Gastroesophageal sphincter (tissue), 4 donors: ENCODE results near the gene HRH3. TPM values are rescaled to one million over a fixed set of nuclear protein-coding genes. Genes with fewer than 3 reads are reported as not detected.

Source experiments
- ATAC-seq: fragments of 150-250 bp; one replicate; pipeline ENCODE4 v1.9.1; 2016; ENCODE audit warnings: mild to moderate bottlenecking, moderate library complexity
- H3K27ac ChIP-seq, 4 donors: fragments of 200-600 bp; sonication (generic) in 3 of 4; 1 replicate in 3 of 4; 2 replicates in 1 of 4; pipeline ENCODE4 v1.5.1; 2016 to 2019
- H3K27me3 ChIP-seq: fragments of 200-600 bp; sonication (generic); one replicate; pipeline ENCODE4 v1.5.1; 2019
- H3K36me3 ChIP-seq, 2 donors: fragments of 200-600 bp; sonication (generic); one replicate each; pipeline ENCODE4 v1.5.1; 2019; ENCODE audit warnings: control low read depth in 1 of 2
- H3K4me1 ChIP-seq, 3 donors: fragments of 200-600 bp; sonication (generic); 1 replicate in 2 of 3; 2 replicates in 1 of 3; pipeline ENCODE4 v1.5.1; 2016 to 2019; ENCODE audit warnings: control low read depth in 2 of 3
- H3K4me3 ChIP-seq, 2 donors: fragments of 200-600 bp; sonication (generic); one replicate each; pipeline ENCODE4 v1.5.1; 2019; ENCODE audit warnings: mild to moderate bottlenecking in 1 of 2, moderate library complexity in 1 of 2
- H3K9me3 ChIP-seq, 3 donors: fragments of 200-600 bp; sonication (generic); one replicate each; pipeline ENCODE4 v1.5.1; 2017 to 2019; ENCODE audit warnings: control low read depth in 2 of 3
- EP300 ChIP-seq: sonication (generic); formaldehyde crosslinking; IDR thresholded peaks from one replicate; pipeline ENCODE4 v1.6.1; 2017; ENCODE audit warnings: antibody characterized with exemption, mild to moderate bottlenecking
- POLR2A ChIP-seq, 2 donors: fragments of 450-650 bp; IDR thresholded peaks; one replicate each; pipeline ENCODE4 v1.6.1; 2017; ENCODE audit warnings: antibody characterized with exemption in 2 of 2, mild to moderate bottlenecking in 2 of 2, moderate library complexity in 1 of 2
- POLR2AphosphoS5 ChIP-seq: sonication (generic); formaldehyde crosslinking; IDR thresholded peaks from one replicate; pipeline ENCODE4 v1.6.1; 2017; ENCODE audit warnings: antibody characterized with exemption
- WGBS, 2 donors: methylation state at CpG; one replicate each; pipeline ENCODE4 v1.1.5; 2018; ENCODE audit warnings: low coverage in 1 of 2; 5-methylcytosine and 5-hydroxymethylcytosine counted together
- total RNA-seq, 4 donors: library from RNA; depleted of rRNA; stranded (reverse); fragments of >200 nt; gene quantifications; one replicate each; pipeline ENCODE4 v1.1.0, GENCODE V29; 2016
- TF ChIP-seq, protein P1 (sequence below), 4 experiments: fragments of 200-600 bp in 2 of 4; fragments of 450-650 bp in 2 of 4; sonication (generic) in 1 of 4; IDR thresholded peaks; one replicate each; pipeline ENCODE4 v1.5.1; 2017 to 2019; ENCODE audit warnings: antibody characterized with exemption in 4 of 4, mild to moderate bottlenecking in 2 of 4, moderate library complexity in 2 of 4

Gene HRH3
- total RNA-seq, 4 donors from 2014 or later, result not detected

DNA sequence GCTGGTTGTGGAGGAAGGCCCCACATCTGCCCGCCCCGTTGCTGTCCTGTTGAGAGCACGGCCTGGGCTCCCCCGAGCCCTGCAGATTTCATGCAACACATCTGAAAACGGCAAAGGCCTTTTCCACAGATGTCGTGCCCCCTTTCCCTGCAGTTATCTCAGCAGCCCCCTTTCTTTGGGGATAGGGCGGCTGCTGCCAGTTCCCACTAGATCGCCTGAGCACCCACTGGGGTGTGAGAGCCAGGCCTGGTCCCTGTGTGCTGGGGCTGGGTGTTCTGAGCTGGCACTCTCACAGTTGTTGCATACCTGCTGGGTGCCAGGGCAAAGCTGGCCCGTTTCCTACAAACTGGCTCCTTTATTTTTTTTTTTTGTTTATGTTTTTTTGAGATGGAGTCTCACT lies 49.5 kb downstream of the HRH3 start:
- TF ChIP-seq POLR2AphosphoS5 (no peak), EP300 (no peak), POLR2A (IDR thresholded peaks at IDR 0.05) (no peak)
- TF ChIP-seq, protein P1, sequence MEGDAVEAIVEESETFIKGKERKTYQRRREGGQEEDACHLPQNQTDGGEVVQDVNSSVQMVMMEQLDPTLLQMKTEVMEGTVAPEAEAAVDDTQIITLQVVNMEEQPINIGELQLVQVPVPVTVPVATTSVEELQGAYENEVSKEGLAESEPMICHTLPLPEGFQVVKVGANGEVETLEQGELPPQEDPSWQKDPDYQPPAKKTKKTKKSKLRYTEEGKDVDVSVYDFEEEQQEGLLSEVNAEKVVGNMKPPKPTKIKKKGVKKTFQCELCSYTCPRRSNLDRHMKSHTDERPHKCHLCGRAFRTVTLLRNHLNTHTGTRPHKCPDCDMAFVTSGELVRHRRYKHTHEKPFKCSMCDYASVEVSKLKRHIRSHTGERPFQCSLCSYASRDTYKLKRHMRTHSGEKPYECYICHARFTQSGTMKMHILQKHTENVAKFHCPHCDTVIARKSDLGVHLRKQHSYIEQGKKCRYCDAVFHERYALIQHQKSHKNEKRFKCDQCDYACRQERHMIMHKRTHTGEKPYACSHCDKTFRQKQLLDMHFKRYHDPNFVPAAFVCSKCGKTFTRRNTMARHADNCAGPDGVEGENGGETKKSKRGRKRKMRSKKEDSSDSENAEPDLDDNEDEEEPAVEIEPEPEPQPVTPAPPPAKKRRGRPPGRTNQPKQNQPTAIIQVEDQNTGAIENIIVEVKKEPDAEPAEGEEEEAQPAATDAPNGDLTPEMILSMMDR (IDR thresholded peaks at IDR 0.05), result no peak
- no peak overlapping the region for H3K27ac ChIP-seq
- no peak overlapping the region for H3K4me3 ChIP-seq
- peaks cover 0 to 86% of the 10 kb centered on the region in 2 donors for H3K36me3 ChIP-seq
- 77 to 89% methylated on average over 3 to 8 of the region's 9 CpGs for WGBS, 2 donors
- H3K9me3 ChIP-seq, result no peaks in the 10 kb centered on the region
- no peak for ATAC-seq
- H3K4me1 ChIP-seq, result no peaks in the 10 kb centered on the region
- no peaks in the 10 kb centered on the region for H3K27me3 ChIP-seq

DNA sequence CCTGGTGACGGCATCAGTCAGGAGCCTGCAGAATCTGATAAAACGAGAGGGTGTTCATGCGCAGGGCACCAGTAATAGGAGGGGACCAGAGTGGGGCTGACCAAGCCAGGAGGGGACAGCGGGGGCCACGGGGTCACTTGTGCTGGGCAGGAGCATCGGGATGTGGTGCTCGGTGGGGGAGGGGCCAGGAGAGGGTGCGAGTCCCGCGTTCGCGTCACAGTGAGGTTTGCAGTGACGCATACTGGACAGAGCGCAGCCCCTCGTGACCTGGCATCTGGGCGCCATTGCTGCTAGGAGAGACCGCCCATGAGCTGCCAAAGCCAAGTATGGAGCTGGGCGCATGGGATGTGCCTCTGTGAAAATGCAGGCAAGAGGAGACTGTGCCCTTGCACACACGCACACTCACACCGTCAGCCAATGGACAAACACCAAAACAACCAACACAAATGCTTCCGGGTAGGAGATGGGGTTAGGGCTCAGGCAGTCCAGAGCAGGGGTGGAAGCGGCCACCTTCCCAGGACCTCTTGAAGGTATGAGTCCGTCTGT lies 51.1 kb downstream of the HRH3 start:
- Histone ChIP-seq H3K4me1 (no peaks in the 10 kb centered on the region), H3K27me3 (no peaks in the 10 kb centered on the region), H3K27ac (no peak overlapping the region), H3K9me3 (no peaks in the 10 kb centered on the region), H3K36me3 (peaks cover 0 to 86% of the 10 kb centered on the region in 2 donors), H3K4me3 (no peak overlapping the region)
- no peak for ATAC-seq
- 82 to 97% methylated on average over 5 to 8 of the region's 23 CpGs for WGBS, 2 donors
- TF ChIP-seq EP300 (no peak), POLR2A (IDR thresholded peaks at IDR 0.05) (no peak), POLR2AphosphoS5 (no peak)
- TF ChIP-seq, protein P1 (IDR thresholded peaks at IDR 0.05), result no peak

DNA sequence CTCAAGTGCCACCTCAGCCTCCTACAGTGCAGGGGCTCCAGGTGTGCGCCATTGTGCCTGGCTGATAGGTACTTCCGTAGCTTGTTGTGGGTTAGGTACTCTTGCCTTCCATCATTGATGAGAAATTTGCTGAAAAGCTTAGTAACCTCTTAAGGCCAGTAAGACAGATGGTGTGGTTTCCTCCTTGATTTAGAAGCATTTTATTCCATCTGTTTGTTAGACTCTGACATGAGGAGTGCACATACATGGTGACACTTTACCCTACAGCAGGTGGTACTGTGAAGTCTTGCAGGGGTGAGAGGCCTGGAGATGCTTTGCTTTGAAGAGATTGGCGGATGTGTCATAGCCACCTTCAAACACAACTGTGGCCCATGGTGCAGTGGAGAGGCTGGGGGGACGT lies 52.0 kb downstream of the HRH3 start:
- TF ChIP-seq EP300 (no peak), POLR2AphosphoS5 (no peak), POLR2A (IDR thresholded peaks at IDR 0.05) (no peak)
- TF ChIP-seq, protein P1 (IDR thresholded peaks at IDR 0.05), result no peak

DNA sequence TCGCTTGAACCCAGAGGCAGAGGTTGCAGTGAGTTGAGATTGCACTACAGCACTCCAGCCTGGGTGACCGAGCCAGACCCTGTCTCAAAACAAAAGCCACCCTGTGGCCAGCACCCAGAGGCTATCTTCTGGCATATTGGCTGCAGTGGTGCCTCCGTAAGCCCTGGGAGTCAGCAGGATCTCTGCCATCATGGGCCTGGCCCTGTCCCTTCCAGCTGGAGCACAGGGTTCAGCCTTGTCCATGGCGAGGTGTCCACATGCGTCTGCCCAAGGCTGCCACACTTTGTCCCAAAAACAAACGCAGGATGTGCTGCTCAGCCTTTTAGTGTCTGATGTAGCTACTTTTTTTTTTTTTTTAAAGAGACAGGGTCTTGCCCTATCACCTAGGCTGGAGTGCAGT lies 52.6 kb downstream of the HRH3 start:
- Histone ChIP-seq H3K9me3 (no peaks in the 10 kb centered on the region), H3K27ac (no peak overlapping the region), H3K36me3 (peaks cover 0 to 86% of the 10 kb centered on the region in 2 donors), H3K4me1 (no peaks in the 10 kb centered on the region), H3K4me3 (no peak overlapping the region), H3K27me3 (no peaks in the 10 kb centered on the region)
- WGBS, 2 donors, result 92 to 100% methylated on average over 1 to 2 of the region's 6 CpGs
- TF ChIP-seq, protein P1 (IDR thresholded peaks at IDR 0.05), result no peak
- TF ChIP-seq POLR2A (IDR thresholded peaks at IDR 0.05) (no peak), EP300 (no peak), POLR2AphosphoS5 (no peak)
- ATAC-seq, result no peak

More for the DNA sequence above, 52.0 kb downstream of the HRH3 start:
- Histone ChIP-seq H3K4me1 (no peaks in the 10 kb centered on the region), H3K9me3 (no peaks in the 10 kb centered on the region), H3K4me3 (no peak overlapping the region), H3K27me3 (no peaks in the 10 kb centered on the region), H3K27ac (no peak overlapping the region), H3K36me3 (peaks cover 0 to 86% of the 10 kb centered on the region in 2 donors)
- no peak for ATAC-seq
- 75 to 86% methylated on average over 1 to 2 of the region's 4 CpGs for WGBS, 2 donors

DNA sequence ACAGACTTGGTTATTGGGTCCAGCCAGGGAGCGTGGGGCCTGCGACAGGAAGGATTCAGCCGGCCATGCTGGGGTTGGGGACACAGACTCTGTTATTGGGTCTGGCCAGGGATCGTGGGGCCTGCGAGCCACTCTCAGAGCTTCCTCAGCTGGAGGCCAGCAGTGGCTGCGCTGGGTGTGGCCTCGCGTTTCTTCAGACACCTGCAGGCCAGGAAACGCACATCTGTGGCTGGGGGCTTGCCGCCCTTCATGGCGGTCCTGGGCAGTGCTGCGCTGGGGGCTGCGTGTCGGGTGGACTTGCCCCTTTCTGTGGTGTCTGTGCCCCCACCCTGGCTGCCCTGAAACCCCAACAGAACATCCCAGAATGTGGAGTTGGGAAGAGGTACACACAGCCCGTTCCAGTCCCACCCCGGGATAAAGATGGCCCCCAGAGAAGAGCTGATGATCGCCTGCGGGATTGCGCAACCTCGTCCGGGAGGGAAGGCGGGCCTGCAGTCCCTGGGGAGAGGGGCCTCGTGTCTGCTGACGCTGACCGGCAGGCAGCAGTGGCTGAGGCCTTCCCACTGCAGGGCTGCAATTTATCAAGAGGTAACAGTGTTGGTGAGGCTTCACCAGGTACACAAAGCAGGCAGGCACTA lies 54.2 kb downstream of the HRH3 start:
- H3K4me1 ChIP-seq, result no peaks in the 10 kb centered on the region
- ATAC-seq, result no peak
- peaks cover 0 to 98% of the 10 kb centered on the region in 2 donors for H3K36me3 ChIP-seq
- no peaks in the 10 kb centered on the region for H3K9me3 ChIP-seq
- H3K4me3 ChIP-seq, result no peak overlapping the region
- WGBS, 2 donors, result no CpG with 5 or more reads among the region's 25 CpGs
- TF ChIP-seq POLR2AphosphoS5, result no peak
- no peak for TF ChIP-seq POLR2A (IDR thresholded peaks at IDR 0.05)
- TF ChIP-seq EP300, result no peak
- TF ChIP-seq, protein P1 (IDR thresholded peaks at IDR 0.05), result no peak
- H3K27me3 ChIP-seq, result no peaks in the 10 kb centered on the region
- no peak overlapping the region for H3K27ac ChIP-seq
